Activated CD4-positive, alpha-beta T cell treated with anti-CD3 and anti-CD28 coated beads for 1 hour (primary cell): ENCODE results near the gene MUC4.
"Not testable (repeated sequence)": the region's sequence is repeated elsewhere in the genome, so short reads cannot be mapped to it uniquely, and the experiment has no call there.

Source experiments
- DNase-seq: peaks from one replicate; pipeline ENCODE4 v3.0.0-alpha.2; 2020

MUC4 gene

DNA sequence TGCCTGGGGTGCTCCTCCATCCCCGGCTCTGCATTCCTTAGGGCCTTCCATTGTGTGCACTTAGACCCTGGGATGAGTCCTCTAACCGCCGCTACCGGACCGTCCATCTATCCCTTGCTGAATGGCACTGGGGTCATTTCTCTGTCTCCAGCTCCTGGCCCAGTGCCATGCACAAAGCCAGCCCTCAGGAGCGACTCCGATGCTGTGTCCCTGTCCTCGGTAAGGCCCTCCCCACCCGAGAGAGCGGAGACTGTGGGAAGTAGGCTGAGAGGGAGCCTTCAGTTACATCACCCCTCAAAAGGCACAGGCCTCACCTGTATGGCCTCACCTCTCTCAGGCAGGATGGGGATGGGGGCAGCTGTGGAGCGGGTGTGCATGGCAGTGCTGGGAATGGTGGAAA lies 33.8 kb downstream of the MUC4 start:
- DNase-seq, result no peak

DNA sequence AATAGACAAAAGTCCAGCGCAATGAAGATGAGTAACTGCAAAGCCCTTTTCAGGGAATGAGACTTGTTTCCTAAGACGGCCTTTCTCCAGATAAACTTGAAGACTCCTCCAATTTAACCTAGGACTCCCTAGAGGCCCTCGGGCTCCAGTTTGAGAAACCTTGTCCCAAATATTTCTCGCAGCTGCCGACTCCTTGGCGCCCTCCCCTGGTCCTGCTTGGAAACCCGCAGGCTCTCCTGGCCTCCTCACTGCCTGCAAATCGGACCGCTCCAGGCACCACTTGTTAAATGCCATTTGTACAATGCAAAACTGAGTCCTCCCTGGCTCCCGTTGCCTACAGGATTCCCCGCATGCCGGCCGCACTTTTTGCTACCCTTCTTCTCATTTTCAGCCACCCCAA lies 36.8 kb downstream of the MUC4 start:
- no peak for DNase-seq

DNA sequence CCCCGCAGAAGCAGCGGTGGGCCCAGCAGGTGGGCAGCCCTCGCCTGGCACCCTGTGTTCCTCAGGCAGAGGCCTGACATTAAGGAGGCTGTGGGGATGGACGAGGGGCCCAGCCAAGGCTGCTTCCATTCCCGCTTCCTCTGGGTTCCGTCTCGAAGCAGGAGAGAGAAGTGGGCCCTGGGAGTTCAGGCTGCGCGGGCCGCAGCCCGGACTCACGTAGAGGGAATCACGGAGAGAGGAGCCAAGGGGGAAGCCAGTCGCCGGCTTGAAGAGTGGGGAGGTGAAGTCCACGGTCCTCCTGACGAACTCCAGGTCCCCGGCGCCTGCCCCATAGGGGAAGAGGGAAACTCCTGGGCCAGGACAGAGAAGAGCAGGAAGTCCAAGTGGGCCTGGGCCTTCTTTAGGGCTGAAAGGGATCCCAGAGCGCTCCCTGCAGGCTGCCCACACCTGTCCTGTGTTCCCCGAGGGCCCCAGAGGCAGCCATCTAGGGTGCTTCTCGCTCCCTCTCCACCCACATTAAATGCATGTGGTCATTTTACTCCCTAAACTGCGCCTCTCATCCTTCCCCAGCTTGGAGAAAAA lies 37.7 kb downstream of the MUC4 start:
- no peak for DNase-seq

DNA sequence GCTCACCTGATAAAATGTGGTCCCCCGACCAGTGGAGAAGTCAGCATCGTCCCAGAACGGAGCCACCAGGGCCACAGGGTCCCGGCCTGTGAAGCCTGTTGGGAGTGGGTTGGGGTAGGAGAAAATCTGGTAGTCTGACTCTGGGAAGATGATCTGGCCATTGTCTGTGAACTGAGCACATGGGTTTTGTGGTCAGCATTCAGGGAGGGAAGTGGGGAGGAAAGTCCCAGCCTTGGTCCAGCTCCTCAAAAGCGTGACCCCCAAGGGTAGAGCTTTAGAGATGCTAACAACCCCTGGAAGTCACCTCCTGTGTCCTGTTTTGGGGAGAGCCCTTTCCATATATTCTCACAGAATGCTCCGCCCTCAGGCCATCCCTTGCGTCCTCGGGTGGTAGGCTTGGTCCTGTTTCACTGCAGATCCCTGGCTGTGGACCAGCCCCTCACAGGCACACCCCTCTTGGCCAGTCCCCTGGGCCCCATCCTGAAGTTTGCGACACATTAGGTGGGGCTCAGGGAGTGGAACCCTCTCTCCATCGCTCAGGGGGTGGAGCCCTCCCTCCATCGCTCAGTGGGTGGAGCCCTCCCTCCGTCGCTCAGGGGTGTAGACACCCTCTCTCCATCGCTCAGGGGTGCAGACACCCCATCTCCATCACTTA lies 40.0 kb downstream of the MUC4 start:
- DNase-seq, result no peak

DNA sequence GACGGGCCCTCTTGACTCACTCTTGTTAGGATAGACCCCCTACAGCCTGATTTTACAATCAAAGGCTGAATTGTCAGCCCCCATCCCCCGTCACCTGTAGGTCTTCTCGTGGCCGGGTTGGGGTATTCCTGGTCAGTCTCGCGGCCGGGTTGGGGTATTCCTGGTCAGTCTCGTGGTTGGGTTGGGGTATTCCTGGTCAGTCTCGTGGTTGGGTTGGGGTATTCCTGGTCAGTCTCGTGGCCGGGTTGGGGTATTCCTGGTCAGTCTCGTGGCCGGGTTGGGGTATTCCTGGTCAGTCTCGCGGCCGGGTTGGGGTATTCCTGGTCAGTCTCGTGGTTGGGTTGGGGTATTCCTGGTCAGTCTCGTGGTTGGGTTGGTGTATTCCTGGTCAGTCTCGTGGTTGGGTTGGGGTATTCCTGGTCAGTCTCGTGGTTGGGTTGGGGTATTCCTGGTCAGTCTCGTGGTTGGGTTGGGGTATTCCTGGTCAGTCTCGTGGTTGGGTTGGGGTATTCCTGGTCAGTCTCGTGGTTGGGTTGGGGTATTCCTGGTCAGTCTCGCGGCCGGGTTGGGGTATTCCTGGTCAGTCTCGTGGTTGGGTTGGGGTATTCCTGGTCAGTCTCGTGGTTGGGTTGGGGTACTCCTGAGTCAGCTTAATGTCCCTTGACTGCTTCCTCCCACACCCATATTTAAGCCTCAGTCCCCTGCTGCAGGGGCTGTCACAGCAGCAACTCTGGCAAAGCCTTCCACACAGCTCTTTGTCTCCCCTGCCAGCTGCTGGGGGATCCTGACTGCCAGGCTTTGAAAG lies 40.7 kb downstream of the MUC4 start:
- not testable (repeated sequence) for DNase-seq

DNA sequence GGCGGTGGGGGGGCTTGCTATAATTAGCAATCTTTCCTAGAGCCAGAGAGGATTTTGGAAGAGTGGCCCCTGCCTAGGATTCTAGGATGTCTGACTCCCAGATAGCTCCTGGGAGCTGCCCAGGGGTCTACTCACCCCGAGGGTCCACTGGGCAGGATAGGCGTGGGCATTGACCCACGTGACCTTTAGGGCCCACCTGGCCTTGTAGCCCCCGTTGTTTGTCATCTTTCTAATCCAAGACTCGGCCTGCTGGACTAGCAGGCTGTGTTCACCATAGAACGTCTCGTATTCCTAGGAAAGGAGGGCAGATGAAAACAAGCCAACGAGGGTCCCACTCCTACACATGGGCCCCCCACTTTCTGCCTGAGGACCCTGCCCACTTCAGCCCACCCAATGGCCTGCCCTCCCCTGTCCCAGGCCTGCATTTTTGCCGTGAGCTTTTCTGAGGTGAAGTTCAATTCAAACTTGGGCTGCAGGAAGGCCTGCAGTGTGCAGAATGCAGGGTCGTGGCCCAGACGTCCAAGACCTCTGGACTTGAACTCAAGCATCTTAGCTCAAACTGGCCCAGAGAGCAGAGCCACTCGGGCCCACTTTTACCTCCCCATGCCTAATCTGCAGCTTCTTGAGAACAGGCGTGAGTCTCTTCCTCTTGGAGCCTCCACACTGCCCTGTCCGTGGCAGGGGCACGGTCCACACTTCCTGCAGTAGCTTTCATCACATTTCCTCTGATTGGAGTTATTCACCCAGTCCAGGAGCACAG lies 41.5 kb downstream of the MUC4 start:
- DNase-seq, result no peak

DNA sequence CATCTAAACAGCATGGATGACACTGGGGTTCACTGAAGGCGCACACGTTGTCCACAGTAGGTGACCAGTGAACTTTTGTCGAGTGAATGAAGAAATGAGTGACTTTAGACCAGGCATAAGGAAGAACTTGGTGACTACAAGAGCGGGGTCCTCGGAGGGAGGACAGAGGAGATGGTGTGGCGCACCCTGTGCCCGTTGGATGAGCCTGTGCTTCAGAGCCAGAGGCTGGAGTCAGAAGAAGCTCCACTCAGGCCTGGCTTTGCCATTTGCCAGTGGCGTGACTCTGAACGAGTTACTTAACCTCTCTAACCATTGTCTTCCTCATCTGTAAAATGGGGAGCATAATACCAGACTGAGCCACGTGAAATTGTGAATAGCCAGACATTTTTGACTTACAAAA lies 42.2 kb downstream of the MUC4 start:
- DNase-seq, result no peak

DNA sequence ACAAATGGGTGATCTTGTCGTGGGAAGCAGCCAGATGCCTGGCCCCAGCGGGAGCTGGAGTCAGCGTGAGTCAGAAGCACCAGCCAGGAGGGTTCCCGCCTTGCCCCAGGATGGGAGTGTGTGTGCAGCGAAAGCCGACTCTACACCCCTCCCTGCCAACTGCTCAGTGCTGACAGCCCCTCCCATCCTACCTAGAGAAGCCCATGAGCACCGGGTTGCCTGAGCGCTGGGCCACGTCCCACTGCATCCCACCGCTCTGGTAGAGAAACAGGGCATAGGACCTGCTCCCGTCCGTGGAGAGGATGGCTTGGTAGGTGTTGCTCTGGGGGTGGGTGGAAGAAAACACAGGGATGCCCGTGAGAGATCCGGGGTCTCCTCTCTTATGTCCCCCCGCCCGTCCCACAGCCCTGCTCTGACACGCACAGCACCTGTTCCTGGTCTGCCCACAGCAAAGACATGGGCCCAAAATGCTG lies 42.9 kb downstream of the MUC4 start:
- no peak for DNase-seq

DNA sequence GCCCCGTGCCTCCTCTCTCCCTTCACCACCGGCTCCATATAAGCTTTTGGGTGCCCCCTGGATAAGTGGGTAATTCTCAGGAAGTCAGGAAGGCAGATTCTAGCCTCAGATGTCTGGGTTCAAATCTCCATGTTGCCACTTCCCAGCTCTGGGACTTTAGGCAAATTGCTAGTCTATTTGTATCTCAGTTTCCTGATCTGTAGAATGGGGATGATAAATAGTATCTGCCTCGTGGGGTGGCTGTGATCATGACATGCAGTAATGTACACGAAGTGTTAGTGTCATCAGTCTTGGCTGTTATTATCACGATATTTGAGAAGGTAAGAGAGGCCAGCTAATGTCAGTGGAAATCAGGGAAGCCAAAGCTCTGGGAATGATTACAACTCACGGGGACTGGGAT lies 43.3 kb downstream of the MUC4 start:
- DNase-seq, result no peak

DNA sequence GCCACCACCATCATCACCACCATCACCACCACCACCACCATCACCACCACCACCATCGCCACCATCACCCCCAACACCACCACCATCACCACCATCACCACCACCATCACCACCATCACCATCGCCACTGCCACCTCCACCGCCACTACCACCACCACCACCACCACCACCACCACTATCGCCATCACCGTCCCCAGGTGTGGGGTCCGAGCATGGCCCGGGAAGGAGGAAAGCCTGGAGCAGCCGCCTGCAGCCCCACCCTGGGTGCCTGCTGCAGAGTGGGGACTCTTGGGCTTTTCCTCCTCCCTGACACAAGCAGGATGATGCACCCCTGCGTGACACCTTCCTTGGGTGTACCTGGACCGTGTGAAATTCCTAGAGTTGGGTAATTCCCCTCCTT lies 43.9 kb downstream of the MUC4 start:
- no peak for DNase-seq

DNA sequence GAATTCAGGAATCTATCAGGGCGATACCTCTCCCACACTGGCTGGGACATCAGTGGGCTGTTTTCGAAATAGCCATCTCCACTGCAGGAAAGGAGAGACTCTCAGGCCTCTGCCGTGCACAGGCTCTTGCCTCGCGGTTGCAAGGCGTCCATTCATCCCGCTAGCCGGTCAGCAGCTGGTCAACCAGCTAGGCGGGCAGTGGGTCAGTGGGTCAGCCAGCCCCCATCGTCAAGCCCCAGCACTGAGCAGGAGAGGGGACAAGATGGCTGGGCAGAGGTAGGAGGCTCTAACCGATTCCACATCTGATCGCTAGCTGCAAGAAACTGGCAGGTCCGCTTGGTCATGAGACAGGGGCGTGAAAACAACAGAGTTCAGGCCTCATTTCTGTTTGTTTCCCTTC lies 45.1 kb downstream of the MUC4 start:
- no peak for DNase-seq

DNA sequence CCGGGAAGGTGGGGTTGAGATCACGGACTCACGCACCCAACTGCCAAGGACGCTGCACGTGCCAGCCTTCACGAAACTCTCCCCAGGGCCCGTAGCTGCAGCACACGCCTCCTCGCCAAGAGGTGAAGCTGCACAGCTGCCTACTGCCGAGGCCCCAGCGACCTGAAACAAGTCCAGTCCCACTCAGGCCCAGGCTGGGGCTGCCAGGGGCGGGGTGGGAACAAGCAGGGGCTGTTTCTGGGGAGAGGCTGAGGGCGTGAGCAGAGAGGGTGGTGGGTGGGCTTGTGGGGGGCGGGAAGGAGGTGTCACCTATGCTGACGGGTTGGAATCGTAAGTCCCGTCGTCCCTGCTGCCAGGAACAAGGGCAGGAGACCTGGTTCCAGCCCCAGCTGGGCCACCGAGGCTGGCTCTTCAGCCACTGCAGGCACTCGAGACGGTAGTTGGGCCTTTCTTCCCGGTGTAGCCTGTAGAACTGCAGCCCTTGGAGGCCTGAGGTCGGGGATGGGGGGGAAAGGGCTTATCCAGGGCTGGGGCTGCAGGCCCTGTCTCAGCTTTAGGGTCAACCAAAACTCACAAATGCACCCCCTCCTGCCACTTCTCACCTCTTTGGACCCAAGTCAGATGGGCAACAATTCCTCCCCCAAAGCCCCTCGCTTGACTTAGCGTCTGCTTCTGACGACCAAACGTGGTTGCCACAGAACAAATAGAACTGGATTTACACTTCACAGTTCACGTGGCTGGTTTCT lies 46.6 kb downstream of the MUC4 start:
- no peak for DNase-seq

DNA sequence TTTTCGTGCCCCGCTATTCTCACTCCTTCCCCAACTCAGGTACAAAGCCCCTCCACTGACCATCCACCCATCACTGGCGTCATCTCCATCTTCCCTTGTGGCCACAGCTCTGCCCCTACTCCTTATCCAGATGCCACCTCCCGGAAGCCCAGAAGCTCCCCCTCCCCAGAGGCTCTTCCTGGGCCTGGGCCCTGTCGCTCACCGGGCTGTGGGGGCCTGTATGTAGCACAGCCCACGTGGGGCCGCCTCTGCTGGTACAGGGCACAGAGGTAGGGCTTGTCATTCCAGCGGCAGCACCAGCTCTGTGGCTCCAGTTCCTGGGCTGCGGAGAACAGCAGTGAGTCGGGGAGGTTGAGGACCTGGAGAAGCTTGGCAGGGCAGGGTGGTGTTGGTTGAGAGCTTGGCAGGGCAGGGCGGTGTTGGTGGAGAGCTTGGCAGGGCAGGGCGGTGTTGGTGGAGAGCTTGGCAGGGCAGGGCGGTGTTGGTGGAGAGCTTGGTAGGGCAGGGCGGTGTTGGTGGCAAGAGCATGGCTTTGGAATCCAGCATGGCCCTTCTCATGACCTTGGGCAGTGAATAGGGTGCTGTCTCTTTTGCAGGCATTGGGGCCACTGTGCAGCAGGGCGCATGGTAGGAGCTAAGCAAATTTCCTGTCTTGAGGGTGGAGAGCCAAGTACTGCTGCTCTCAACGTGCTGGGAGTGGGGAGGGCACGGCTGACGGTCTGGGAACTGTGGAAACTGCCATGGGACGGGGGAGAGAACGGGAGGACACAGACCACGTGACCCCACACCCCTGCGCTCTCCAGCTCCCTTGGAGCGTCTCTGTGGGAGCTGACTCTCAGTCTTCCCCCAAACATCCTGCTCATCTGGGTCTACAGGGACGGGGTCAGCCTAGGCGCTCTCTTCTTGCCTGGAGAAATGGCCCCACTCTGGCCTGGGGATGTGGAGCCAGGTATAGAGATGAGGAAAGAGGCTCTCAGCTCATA lies 47.6 kb downstream of the MUC4 start:
- no peak for DNase-seq

DNA sequence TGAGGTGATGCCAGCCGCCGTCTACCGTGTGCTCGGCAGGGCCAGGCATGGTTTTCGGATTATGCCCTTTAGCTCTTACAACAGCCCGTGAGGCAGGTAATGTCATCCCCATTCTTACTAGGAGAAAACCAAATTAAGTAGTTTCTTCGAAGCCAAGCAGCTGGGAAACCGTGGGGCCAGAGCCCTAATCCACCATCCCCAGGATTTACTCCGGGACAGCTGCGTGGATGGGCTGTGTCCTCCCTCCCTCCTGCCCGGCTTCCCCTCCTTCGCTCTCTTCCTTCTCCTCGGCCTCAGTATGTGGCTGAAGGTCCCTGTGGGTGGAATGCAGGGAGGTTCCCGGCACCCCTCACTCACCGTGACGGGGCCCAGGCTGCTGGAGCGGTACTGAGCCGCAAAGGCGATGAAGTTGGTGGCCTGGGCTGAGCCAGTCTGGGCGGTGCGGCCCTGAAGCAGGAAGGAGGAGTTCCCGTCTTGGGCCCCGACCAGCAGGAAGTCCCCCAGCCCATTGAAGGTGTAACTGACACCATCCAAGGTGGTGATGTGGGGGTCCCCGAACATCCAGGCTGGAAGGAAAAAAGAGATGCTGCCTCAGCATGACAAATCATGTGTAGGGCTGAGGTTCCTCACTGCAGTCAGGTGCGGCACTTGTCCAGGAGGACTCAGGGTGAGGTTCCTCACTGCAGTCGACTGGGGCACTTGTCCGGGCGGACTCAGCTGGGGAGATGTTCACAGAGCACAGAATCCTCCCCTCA lies 48.5 kb downstream of the MUC4 start:
- no peak for DNase-seq

DNA sequence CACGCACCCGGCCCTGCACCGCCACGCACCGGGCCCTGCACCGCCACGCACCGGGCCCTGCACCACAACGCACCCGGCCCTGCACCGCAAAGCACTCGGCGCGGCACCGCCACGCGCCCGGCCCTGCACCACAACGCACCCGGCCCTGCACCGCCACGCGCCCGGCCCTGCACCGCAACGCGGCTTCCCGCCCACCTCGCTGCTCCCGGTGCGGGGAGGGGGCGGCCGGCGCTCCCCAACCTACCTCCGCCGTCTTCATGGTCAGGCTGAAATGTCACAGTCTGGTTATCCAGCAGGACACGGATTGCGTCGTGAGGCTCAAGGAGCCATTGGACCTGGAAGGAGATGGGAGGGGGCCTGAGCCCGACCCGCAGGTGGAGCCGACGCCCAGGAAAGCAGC lies 49.1 kb downstream of the MUC4 start:
- no peak for DNase-seq

DNA sequence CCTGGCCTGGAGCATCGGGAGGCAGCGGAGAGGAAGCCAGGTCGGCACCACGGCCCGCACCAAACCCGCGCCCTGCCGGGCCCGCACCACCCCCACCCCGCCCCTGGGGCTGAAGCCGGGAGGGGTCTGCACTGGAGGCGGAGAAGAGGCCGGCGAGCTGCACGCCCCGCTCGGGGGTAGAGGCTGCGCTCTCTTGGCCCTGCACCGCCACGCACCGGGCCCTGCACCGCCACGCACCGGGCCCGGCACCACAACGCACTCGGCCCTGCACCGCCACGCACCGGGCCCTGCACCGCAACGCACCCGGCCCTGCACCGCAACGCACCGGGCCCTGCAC lies 49.5 kb downstream of the MUC4 start:
- no peak for DNase-seq

DNA sequence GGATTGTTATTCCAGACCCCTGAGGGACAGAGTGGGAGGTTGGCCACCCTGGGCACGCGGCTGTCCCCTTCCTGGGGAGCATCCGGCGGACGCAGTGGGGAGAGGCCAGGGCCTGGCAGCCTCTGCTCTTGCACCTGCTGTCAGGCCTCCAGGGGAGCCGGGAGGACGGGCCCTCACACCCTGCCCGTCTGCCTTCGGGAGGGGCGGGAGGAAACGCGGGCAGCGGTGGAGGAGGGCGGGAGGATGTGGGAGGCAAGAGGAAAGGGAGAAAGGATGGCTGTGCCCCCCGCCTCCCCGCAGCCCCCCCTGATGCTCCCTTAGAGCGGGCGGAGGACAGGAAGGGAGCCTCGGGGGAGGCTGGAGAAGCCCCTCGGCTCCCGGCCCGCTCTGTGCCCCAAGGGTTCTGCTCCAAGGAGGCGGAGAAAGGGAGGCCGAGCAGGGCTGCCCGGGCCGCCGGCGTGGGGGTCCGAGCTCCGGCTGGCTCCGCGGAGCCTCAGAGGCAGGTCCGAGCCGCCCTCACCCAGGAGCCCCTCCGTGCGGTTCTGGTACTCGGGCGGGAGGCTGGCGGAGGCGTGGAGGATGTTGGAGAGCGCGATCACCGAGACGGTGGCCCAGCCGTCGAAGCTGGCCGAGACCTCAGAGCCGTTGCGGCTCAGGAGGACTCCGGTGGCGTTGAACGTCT lies 50.0 kb downstream of the MUC4 start:
- DNase-seq, result no peak

DNA sequence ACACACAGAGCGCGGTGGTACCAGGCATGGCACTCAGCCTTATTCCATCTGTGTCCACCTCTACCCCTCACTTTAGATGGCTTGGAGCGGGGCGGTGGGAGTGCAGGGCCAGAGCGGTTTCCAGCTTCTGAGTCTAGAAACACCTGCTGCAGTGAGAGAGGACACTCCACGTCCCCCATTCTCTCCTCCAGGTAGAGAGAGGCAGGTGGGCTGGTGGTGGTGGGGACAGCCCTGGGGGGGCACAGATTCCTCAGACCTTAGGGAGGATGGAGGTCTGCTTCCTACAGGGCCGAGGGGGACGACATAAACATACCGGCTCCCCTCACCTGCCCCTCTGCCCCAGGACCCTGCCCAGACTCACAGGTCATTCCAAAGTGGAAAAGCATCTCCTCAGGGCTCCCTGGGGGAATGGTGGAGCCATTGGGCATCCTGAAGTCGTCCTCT lies 50.6 kb downstream of the MUC4 start:
- DNase-seq, result no peak

DNA sequence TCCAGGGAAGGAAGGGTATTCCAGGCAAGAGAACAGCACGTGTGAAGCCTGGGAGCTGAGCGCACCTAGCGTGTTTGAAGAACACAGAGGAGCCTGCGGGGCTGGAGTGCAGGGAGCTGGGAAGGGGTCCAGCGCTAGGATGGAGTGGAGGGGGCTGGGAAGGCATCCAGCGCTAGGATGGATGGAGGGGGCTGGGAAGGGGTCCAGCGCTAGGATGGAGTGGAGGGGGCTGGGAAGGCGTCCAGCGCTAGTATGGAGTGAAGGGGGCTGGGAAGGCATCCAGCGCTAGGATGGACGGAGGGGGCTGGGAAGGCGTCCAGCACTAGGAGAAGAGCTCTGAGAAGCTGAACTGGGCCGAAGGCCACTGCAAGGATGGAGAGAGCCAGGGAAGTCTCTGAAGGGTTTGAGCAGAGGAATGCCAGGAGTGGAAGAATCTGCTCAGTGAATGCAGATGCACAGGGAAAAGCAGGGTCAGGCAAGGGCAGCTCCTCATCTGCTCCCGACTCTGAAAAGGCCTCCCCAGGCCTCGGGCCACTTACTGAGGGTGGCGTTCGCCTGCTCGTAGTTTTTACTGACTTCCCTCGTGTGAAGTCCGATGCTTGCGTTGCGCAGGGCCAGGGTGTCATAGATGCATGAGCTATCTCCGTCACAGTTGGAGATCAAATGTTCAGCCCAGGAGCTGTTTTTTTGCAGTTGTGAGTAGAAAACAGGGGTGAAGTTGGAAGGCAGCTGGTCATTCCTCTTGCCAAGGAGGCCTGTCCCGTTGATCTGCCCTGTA lies 51.2 kb downstream of the MUC4 start:
- no peak for DNase-seq
